ENCODE data around the gene CDC5L.

The CDC5L gene

GRCh38 chr6:44375071-44375470 is 12.4 kb upstream of the CDC5L start:
- DNase-seq: no peak

GRCh38 chr6:44377484-44377883 is 10.0 kb upstream of the CDC5L start:
- no peak for DNase-seq

- no peak for DNase-seq
These were observed 9.5 kb upstream of the CDC5L start for GRCh38 chr6:44377971-44378370.

- peak; percentile 9 to 49 for DNase-seq
These were observed 5.8 kb upstream of the CDC5L start for GRCh38 chr6:44381739-44382138.

GRCh38 chr6:44386364-44386928 is 1.1 kb upstream of the CDC5L start:
- DNase-seq: no peak

GRCh38 chr6:44386929-44387345 is 569 bp upstream of the CDC5L start:
- DNase-seq: no peak

GRCh38 chr6:44388135-44388487 is 605 bp downstream of the CDC5L start:
- DNase-seq: no peak

GRCh38 chr6:44388887-44389286 is 1.4 kb downstream of the CDC5L start:
- DNase-seq: no peak

- no peak for DNase-seq
These were observed 2.7 kb downstream of the CDC5L start for GRCh38 chr6:44390158-44390683.

- no peak for DNase-seq
These were observed 8.0 kb downstream of the CDC5L start for GRCh38 chr6:44395501-44395900.

GRCh38 chr6:44396968-44397367 is 9.5 kb downstream of the CDC5L start:
- no peak for DNase-seq

- DNase-seq: no peak
These were observed 10.1 kb downstream of the CDC5L start for GRCh38 chr6:44397424-44398164.

GRCh38 chr6:44399991-44400390 is 12.5 kb downstream of the CDC5L start:
- DNase-seq: no peak

GRCh38 chr6:44400572-44400971 is 13.1 kb downstream of the CDC5L start:
- no peak for DNase-seq

GRCh38 chr6:44401138-44401537 is 13.6 kb downstream of the CDC5L start:
- DNase-seq: no peak

- no peak for DNase-seq
These were observed 16.7 kb downstream of the CDC5L start for GRCh38 chr6:44404022-44404714.

- DNase-seq: no peak
These were observed 17.2 kb downstream of the CDC5L start for GRCh38 chr6:44404715-44405099.

GRCh38 chr6:44407951-44408670 is 20.6 kb downstream of the CDC5L start:
- no peak for DNase-seq

GRCh38 chr6:44409207-44409794 is 21.8 kb downstream of the CDC5L start:
- no peak for DNase-seq

GRCh38 chr6:44410363-44410762 is 22.9 kb downstream of the CDC5L start:
- no peak for DNase-seq

GRCh38 chr6:44411141-44411540 is 23.6 kb downstream of the CDC5L start:
- DNase-seq: no peak

GRCh38 chr6:44415449-44415848 is 27.9 kb downstream of the CDC5L start:
- no peak for DNase-seq

Data from CD4-positive, alpha-beta T cell treated with Interferon alpha-2 for 1 hour (primary cell).